ENCODE measurements around the gene TDP2.

TDP2 gene

GRCh38 chr6:24666097-24666640, 530 bp downstream of the TDP2 start:
- Histone ChIP-seq H4K20me1 (ENCODE audit: insufficient read depth, low read length, poor library complexity, severe bottlenecking) (peaks cover 26% of the 10 kb centered on the region), H3K4me3 (ENCODE audit: low read length, poor library complexity, severe bottlenecking) (peak overlapping the region; percentile 97), H3K4me2 (ENCODE audit: low read depth, low read length, poor library complexity, severe bottlenecking) (peak overlapping the region; percentile 82), H3K9ac (ENCODE audit: low read depth, low read length, poor library complexity, severe bottlenecking) (peak overlapping the region; percentile 96), H3F3A (ENCODE audit: low read depth) (no peaks in the 10 kb centered on the region), H2AFZ (ENCODE audit: low read length) (peak overlapping the region; percentile 96), H3K9me3 (ENCODE audit: insufficient read depth, low read depth, low read length) (peaks cover 2% of the 10 kb centered on the region; the same call in 1 of the 2 replicates), H3K36me3 (ENCODE audit: insufficient read depth, low read length) (peaks cover 5% of the 10 kb centered on the region; the same call in 1 of the 2 replicates), H3K27me3 (ENCODE audit: insufficient read depth, low read length, poor library complexity, severe bottlenecking) (peaks cover 3% of the 10 kb centered on the region), H3K9me2 (replicated peaks; ENCODE audit: low read depth, low read length) (no peaks in the 10 kb centered on the region), H3K79me2 (ENCODE audit: insufficient read depth, low read length) (peaks cover 57% of the 10 kb centered on the region), H3K4me1 (ENCODE audit: insufficient read depth, low read length, poor library complexity, severe bottlenecking) (peaks cover 29% of the 10 kb centered on the region)
- TF ChIP-seq EZH2phosphoT487 (IDR thresholded peaks at IDR 0.05; ENCODE audit: borderline replicate concordance): no peak
- TF ChIP-seq CTCF (conservative IDR thresholded peaks at IDR 0.05; ENCODE audit: low read length): no peak

- Histone ChIP-seq H3K79me2 (ENCODE audit: insufficient read depth, low read length) (peaks cover 65% of the 10 kb centered on the region), H3K36me3 (ENCODE audit: insufficient read depth, low read length) (peaks cover 5% of the 10 kb centered on the region; the same call in 1 of the 2 replicates), H3K9me2 (replicated peaks; ENCODE audit: low read depth, low read length) (no peaks in the 10 kb centered on the region), H3K4me3 (ENCODE audit: low read length, poor library complexity, severe bottlenecking) (peak overlapping the region; percentile 97), H3K9me3 (ENCODE audit: insufficient read depth, low read depth, low read length) (no peaks in the 10 kb centered on the region), H3K4me1 (ENCODE audit: insufficient read depth, low read length, poor library complexity, severe bottlenecking) (peaks cover 29% of the 10 kb centered on the region), H3F3A (ENCODE audit: low read depth) (no peaks in the 10 kb centered on the region), H3K27me3 (ENCODE audit: insufficient read depth, low read length, poor library complexity, severe bottlenecking) (peaks cover 3% of the 10 kb centered on the region), H3K4me2 (ENCODE audit: low read depth, low read length, poor library complexity, severe bottlenecking) (peak overlapping the region; percentile 82), H3K9ac (ENCODE audit: low read depth, low read length, poor library complexity, severe bottlenecking) (peak overlapping the region; percentile 96), H2AFZ (ENCODE audit: low read length) (no peak overlapping the region), H4K20me1 (ENCODE audit: insufficient read depth, low read length, poor library complexity, severe bottlenecking) (peaks cover 26% of the 10 kb centered on the region)
- TF ChIP-seq EZH2phosphoT487 (IDR thresholded peaks at IDR 0.05; ENCODE audit: borderline replicate concordance) (no peak), CTCF (conservative IDR thresholded peaks at IDR 0.05; ENCODE audit: low read length) (no peak)
Observed at GRCh38 chr6:24664046-24664987, 2.4 kb downstream of the TDP2 start.

- Histone ChIP-seq H3K9me3 (ENCODE audit: insufficient read depth, low read depth, low read length) (no peaks in the 10 kb centered on the region), H3F3A (ENCODE audit: low read depth) (no peaks in the 10 kb centered on the region), H3K4me3 (ENCODE audit: low read length, poor library complexity, severe bottlenecking) (no peak overlapping the region), H3K4me2 (ENCODE audit: low read depth, low read length, poor library complexity, severe bottlenecking) (peak overlapping the region; percentile 82), H3K36me3 (ENCODE audit: insufficient read depth, low read length) (peaks cover 5% of the 10 kb centered on the region; the same call in 1 of the 2 replicates), H3K9ac (ENCODE audit: low read depth, low read length, poor library complexity, severe bottlenecking) (no peak overlapping the region), H3K79me2 (ENCODE audit: insufficient read depth, low read length) (peaks cover 59% of the 10 kb centered on the region), H3K4me1 (ENCODE audit: insufficient read depth, low read length, poor library complexity, severe bottlenecking) (peaks cover 29% of the 10 kb centered on the region), H3K27me3 (ENCODE audit: insufficient read depth, low read length, poor library complexity, severe bottlenecking) (peaks cover 3% of the 10 kb centered on the region), H4K20me1 (ENCODE audit: insufficient read depth, low read length, poor library complexity, severe bottlenecking) (peaks cover 26% of the 10 kb centered on the region), H2AFZ (ENCODE audit: low read length) (no peak overlapping the region), H3K9me2 (replicated peaks; ENCODE audit: low read depth, low read length) (no peaks in the 10 kb centered on the region)
- TF ChIP-seq CTCF (conservative IDR thresholded peaks at IDR 0.05; ENCODE audit: low read length) (no peak), EZH2phosphoT487 (IDR thresholded peaks at IDR 0.05; ENCODE audit: borderline replicate concordance) (no peak)
Observed at GRCh38 chr6:24663189-24663588, 3.5 kb downstream of the TDP2 start.
